CD4-positive, alpha-beta T cell treated with Interferon alpha-2 for 1 hour (primary cell): Measurements from ENCODE around the gene GAS7.
"Not testable (repeated sequence)": the region's sequence is repeated elsewhere in the genome, so short reads cannot be mapped to it uniquely, and the experiment has no call there.

Experiments
- DNase-seq, 2 donors: peaks; one replicate each; pipeline ENCODE4 v3.0.0-alpha.2; 2020 to 2022

Gene GAS7

DNA sequence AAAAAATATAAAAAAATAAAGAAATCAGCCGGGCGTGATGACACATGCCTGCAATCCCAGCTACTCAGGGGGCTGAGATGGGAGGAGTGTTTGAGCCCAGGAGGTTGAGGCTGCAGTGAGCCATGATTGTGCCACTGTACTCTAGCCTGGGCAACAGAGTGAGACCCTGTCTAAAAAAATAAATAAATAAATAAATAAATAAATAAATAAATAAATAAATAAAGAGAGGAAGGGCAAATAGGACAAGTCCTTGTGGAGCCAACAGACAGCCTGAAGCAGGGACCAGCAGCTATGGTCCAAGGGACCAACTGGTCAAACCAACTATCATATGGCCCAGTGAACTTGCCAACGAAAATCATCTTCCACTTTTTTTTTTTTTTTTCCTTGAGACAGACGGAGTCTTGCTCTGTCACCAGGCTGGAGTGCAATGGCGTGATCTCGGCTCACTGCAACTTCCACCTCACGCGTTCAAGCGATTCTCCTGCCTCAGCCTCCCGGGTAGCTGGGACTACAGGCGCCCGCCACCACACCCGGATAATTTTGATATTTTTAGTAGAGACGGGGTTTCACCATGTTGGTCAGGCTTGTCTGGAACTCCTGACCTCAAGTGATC, 181.3 kb downstream of the GAS7 start:
- not testable (repeated sequence) for DNase-seq

DNA sequence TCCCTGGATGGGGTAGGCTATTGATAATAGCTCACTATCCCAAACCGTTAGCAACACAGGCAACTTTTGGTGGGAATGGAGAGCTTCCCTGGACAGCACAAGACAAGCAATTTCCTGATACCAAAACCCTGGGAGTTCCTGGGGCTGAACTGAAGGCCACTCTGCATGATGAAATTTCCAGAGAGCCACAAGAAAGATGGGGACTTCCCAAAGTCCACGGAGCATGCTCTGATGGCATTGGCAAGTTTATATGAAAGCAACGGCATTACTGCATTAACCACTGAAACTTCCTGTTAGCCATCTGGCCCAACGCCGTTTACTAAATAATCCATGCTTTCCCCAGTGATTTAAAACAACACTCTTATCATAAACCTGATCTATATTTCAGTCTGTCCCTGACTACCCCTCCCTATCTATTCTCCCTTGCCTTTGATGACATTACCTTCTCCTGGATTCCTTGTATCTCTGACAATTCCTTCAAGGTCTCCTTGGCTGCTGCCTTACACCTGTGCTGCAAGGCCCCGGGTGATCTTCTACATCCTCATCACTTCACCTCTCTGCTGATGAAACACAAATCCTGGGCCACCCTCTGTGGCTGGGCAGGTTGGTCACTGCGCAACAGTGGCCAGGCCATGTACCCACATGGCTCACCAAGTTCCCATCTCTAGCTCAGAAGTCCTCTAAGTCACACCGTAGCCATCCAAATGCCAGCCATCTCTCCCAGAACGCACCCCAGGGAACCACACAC, 184.9 kb downstream of the GAS7 start:
- DNase-seq: peak; percentile 13 to 48

DNA sequence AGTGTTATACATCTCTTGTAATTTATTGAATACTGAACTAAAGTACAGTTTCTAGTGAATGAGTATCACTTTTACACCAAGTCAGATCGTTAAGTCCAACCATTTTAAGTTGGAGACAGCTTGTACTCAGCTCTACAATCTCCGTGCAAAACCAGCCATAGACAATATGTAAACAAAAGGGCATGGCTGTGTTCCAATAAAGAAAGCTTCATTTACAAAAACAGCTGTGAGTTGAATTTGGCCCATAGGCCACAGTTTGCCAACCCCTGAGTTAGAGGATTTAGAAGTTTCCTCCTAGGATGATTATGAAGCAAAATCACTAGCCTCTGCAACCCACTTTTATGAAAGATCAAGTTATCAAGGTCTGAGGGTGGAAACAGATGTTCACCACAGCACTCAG, 187.7 kb downstream of the GAS7 start:
- DNase-seq: no peak

DNA sequence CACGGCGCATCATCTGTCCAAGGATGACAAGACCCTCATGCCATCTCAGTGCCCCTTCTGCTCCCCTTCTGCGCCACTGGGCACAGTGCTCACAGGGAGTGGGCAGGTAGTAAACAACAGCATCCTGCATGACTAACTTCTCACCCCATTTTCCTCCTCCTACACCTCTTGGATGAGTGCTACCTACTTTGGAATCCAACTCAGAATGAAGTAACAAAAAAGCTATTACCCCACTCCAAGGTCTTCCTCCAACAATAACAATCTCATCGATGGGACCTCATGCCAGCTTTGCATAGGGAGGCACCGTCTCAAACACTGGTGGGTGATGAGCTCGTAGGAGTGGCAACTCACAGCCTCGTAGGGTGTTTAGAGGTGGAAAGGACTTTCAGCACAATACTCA, 194.7 kb downstream of the GAS7 start:
- no peak for DNase-seq

DNA sequence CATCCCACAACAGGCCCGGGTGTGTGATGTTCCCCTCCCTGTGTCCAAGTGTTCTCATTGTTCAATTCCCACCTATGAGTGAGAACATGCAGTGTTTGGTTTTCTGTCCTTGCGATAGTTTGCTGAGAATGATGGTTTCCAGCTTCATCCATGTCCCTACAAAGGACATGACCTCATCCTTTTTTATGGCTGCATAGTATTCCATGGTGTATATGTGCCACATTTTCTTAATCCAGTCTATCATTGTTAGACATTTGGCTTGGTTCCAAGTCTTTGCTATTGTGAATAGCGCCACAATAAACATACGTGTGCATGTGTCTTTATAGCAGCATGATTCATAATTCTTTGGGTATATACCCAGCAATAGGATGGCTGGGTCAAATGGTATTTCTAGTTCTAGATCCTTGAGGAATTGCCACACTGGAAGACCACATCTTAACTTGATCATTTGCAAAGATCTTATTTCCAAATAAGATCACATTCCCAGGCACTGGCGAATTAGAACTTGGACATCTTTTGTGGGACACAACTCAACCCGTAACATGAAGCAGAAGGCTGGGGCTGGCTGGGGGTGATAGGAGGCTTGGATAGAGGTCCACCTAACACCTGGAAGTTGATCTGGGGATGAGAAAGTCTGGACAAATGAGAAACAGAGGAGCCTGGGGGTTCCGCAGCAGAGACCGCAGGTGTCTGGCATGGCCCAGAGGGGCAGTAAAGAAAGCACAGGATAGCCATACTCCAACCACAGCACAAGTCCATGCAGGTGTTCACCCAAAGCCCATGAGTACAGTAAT, 195.6 kb downstream of the GAS7 start:
- not testable (repeated sequence) for DNase-seq

DNA sequence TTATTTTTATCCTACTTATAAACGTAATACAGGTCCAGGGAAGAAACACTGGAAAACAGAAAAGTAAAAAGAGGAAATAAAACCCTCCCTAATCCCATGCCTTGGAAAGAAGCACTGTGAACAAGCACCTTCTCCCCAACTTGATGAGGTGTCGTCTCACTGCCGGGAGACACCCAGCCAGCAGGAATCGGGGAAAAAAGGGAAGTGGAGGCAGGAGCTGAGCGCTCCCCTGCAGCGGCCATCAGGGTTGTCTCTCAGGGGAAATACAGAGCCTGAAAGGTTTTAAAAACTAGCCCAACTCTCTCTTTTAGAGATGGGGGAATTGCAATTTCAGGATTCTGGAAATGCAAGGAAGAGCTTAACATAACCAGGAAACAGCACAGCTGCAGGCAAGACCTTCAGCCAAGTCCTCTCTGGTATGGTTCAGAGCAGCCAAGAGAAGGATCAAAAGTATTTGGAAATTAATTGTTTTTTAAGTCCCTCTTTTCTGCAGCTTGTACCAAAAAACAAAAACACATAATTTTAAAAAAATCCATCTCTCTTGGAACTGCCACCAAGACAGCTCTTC, 197.0 kb downstream of the GAS7 start:
- no peak for DNase-seq

DNA sequence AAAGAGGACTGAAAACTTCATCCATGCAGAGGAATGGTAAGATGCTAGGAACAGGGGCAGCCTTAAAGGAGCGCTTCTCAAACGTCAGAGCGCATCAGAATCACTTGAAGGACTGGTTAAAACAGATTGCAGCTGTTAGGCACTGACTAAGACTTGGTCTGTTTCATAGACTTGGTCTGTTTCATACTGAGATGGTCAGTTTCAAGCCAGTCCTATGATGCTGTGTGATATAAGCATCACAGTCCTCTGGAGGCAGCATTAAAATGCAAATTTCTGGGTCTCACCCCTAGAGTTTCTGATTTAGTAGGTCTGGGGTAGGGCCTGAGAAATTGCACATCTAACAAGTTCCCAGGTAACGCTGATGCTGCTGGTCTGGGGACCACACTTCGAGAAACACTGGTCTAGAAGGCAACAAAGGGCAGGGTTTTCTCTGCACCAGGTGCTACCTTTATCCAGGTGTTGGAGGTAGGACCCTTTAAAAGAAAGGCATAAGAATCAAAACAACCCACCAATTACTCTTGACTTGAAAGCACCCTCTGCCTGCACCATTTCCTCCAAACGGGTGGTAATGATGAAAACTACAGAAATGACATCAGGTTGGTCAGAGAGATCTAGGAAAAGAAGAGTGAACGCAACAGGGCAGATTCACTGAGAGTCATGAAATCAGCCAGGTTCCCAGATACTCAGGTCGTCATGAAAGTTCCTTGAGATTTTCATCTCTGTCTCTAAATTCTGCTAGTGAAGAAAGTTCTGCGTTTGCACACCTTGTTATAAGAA, 198.3 kb downstream of the GAS7 start:
- no peak for DNase-seq

DNA sequence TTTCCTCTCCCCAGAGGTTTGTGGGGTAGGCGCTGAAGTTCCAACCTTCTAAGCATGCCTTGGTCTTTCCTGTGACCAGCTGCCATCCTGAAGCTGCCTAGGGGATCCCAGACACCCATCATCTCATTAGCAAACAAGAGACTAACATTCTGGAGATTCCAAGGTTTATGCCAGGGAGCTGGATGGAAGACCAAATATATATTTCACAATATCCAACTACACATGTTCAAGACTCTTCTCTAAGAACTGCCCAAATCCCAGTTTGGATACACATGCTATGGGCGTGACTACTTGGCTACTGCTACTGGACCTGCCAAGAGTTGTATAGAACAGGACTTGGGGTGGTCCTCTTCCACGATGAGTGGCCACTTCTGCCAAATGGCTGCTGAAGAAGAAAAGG, 200.3 kb downstream of the GAS7 start:
- no peak for DNase-seq

DNA sequence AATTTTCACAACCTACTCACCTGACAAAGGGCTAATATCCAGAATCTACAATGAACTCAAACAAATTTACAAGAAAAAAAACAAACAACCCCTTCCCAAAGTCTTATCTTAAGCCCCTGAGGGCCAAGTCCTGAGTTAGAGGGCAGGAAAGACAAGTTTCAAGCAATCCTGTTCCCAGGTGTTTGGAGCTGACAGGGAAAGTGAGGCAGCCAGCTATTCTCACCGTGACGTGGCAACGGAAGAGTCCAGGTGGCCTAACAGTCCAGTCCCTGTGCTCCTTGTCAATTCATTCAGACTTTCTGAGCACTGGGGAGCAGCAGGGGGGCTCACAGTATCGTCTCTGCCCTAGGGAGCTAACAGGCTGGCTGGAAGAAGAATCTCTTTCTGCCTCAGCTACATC, 203.6 kb downstream of the GAS7 start:
- DNase-seq: no peak

DNA sequence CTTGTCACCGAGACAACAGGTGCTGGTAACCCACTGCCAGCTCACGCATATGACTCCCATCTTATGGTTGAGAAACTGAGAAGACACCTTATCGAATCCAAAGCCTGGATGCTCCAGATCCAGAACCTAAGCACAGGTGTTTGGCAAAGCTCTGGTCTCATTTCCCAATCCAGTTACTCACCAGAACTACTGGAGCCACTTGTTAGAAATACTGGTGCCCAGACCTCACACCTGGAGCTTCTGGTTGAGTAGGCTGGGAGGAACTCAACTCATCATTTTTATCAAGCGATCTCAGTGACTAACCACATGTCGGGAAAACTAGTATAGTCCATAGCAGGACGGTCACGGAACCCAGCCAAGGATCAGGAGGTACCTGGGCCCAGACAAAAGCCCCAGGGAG, 206.6 kb downstream of the GAS7 start:
- no peak for DNase-seq

DNA sequence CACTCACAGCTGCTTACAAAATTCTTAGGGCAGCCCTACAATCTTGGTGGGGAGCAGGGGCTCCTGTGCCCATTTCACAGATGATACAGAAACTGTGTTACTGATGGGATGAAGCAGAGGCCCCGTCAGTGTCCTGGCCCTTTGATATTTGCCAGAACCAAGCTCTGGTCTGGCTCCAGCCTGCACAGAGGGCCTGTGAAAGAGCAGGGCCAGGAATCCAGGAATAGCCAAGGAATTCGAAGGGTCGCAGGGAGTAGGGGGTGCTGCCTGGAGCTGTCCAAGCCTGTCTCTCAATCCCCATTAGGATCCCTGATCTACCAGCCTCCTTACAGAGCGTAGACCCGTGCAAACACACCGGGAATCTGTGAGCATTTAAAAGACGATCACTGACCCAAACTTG, 207.1 kb downstream of the GAS7 start:
- DNase-seq: no peak

DNA sequence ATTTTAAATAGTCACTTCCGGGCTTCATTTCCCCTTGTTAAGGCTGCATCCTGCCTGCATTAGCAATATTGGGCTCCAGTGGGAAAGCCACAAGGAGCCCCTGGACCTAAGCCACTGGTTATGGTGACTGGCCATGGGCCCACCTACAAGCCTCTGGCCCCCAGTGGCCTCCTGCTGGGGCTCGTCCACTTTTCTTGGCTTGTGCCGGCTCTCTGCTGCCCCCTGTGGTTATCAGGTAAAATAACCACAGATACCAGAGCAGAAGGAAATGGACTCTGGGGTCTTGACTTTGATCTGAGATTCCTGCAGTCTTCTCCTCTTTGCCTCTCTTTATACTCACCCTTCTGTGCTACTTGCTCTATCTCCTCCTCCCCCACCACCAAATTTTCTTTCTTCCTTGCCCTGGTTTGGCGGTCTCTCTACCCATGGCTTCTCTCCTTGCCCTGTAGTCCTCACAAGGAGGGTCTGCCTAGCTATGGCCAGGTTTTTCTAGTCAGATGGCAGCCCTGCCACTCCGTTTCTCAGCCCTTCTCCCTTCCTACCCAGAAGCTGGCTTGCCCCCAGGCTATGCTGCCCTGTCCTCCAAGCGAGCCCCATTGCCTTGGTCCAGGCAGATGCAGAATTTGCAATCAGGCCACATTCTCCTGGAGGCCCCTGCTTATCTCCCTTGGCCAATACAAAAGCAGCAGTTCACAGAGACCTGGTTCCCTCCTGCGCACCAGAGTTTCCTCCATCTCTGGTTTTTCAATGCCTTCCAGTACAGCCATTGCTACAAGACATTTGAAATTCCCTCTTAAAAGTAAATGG, 210.4 kb downstream of the GAS7 start:
- peak; percentile 15 to 29 for DNase-seq

DNA sequence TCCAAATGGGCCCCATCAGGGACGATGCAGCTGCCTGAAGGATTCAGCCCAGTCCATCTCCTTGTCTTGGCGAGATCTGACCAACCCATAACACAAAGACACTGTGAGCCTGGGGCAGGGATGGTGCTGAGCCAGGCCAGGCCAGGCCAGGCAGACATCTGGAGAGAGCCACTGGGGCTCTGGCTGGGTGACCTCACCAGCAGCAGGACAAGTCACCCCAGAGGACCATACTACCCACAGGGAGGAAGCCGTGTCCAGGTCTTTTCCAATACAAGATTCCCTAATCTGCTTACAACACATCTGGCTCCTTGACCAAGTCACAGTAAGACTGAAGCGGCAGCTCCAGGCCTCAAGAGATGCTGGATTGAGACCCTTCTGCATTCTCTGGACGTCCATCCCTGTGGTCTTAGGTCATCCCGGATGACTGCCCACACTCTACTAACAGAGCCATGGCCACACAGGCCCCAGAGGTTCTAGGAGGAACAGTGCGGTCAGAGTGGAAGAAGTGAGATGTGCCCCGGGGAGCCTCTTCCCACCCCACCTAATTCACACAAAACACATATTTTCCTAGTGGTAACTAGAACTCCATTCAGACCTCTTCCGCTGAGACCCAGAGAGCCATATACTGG, 211.5 kb downstream of the GAS7 start:
- no peak for DNase-seq

DNA sequence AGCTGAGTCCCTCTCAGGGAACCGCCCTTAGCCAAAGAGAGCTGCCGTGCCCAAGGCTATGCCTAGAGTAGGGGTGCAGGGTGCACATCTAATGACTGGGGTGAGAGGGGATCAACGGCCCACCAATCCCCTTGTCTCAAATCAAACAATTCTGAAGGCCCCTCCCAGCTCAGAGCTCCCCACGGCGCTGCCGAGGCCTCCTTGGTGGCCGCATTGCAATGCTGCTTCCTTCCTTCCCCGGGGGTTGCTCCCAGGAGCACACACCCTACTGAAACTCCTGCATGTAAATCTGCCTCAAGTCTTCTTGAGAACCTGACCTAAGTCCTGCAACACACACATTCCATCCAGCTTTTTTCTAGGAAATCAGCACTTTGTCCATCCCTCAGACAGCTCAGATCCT, 212.8 kb downstream of the GAS7 start:
- no peak for DNase-seq

DNA sequence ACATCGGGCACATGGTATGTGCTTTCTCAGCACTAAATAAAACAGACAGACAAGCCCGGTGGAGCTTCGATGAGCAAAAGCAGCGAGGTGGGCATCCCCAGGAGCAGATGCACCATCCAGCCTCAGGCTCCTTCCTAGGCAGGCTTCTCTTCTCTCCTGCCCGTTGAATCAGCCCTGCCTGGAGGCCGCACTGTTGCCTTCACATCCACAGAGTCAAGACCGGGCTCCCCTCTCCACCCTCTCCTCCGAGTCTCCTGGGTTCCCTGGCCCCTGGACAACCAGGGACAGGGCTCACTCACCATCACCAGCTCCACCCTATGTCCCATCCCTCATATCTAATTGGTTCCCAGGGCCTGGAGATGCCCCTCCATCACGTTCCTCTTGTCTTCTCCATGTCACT, 213.6 kb downstream of the GAS7 start:
- no peak for DNase-seq

DNA sequence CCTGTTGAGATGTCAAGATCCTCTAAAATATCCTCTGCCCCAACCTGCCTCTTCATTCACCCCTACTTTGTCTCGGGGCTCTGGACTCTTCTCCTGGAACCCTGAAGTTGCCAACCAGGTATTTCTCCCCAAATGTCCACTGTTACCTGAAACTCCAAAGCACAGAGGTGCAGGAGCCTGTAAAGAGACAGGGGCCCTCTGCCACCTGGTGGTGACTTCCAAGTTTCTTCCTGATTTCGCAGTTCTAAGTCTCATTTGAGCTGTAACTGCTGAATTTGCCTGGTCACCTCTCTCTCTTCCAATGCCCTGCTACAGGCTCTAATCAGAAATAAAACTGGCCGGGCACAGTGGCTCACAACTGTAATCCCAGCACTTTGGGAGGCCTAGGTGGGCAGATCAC, 216.2 kb downstream of the GAS7 start:
- no peak for DNase-seq

DNA sequence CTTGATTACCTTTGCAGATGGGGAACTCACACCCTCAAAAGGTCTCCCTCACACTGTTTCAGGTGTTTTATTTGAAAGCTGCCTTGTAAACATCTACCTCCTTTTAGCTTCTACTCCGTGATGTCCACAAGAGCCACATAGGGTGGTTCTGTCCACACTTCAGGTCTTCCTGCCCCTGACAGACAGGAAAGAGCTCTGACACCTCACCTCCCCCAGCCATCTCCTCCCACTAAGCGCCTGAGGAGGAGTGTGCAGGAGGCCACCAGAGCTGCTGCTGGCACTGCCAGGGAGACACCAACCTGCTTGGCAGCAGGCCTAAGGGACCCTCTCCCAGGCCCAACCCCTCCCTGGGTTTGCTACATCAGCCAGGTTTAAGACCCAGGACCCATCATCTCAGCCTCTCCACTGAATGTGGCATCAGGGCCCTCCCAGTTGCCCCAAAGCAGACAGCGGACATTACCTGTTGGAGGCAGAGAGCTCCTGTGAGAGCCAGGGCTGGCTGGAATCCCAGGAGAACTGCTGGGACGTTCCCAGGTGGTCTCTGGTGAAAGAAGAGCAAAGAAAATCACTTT, 217.0 kb downstream of the GAS7 start:
- DNase-seq: no peak

DNA sequence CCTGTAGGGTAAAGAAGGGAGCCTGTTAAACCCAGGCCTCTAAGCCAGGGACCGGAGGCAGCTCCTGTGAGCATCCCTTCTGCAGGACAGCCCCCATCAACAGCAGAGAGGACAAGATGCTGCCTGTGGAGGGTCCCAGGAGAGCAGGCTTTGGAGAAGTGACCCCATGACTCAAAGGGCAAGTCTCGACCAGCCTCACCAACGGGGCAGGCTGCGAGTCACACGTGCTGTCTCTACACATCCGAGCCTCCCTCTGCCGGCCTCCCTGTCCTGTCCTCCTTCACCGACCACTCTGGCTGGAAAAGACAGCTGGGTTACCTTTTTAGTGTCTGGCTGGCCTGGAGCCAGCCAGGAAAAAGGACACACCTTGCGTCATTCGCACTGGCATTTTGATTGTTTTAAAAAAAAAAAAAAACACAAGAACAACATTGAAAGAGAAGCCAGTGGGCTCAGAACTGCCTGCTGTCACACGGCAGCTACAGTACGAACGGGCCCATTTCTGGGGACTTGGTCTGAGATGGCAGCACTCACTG, 218.9 kb downstream of the GAS7 start:
- no peak for DNase-seq

DNA sequence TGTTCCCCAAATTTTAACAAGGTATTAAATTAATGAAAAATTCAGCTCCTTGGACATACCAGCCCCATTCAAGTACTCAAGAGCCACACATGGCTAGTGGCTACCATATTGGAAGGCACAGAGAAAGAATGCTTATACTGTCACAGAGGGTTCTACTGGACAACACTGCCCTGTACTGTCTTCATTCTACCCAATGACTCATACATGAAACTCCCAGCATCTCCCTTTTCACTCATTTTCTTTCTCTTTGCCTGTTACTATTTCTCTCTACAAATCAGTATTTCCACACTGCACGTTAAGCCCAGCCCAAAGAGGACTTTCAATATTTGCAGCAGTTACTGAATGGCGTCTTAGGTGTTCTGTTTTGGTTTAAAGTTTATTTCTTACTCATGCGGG, 221.2 kb downstream of the GAS7 start:
- DNase-seq: no peak

DNA sequence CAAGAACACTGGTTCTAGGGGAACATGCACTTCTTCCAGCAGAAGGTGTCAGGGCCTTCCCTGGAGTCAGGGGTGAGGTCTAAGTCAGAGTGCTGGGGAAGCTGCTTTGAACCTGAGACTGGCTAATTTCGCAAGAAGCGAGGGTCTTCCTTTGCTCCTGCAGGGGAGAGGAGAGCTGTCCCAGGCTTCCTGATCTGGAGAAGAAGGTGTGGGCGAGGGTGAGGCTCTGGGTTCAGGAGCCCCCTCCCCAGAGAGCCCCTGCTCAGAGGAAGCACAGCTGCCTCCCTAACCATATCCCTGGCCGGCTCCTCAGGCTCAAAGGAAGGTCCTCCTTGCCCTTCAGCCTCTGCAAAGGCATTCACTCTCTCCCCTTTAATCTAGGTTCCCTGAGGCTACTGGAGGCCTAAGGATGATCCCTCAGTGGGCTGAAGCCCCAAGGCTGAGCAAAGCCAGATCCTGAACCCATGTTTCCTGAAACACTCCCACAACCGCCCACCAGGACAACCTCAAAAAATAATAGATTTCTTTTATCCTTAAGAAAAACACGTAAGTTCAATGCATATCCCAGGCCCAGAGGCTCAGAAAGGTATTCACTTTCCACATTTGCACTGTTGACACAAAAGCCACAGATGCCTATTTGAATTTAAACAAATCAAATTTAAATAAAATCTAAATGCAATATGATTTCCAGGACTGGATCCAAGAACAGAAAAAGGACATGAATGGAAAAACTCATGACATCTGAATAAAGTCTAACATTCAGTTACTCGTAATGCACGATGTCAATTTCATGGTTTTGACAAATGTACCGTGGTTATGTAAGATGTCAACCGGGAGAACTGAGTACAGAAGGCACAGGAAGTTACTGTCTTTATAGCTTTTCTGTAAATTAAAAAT, 221.9 kb downstream of the GAS7 start:
- no peak for DNase-seq
